GM23338 (cell line): ENCODE measurements around the gene ERRFI1. TPM values are rescaled to one million over a fixed set of nuclear protein-coding genes. Genes with fewer than 3 reads are reported as not detected.

Experiments used
- polyA plus RNA-seq: library from polyadenylated mRNA; unstranded; fragments of >200 nt; fragmentation: Nextera tagmentation; extraction: Ambion mirVana; gene quantifications from 2 replicates; pipeline ENCODE4 v1.2.1, GENCODE V29; 2016
- total RNA-seq: library from RNA; depleted of rRNA; stranded (reverse); fragments of >200 nt; shearing (Covaris generic); gene quantifications from 2 replicates; pipeline ENCODE4 v1.2.3, GENCODE V29; 2014
- TF ChIP-seq, protein P1 (sequence below): fragments of 250-450 bp; sonication (Bioruptor Pico); IDR thresholded peaks from 2 replicates; pipeline ENCODE4 v1.5.0; 2020; ENCODE audit warnings: mild to moderate bottlenecking, moderate library complexity
- TF ChIP-seq, protein P2 (sequence below), 2 experiments: fragments of 200-600 bp in 1 of 2; sonication (generic) in 1 of 2; conservative IDR thresholded peaks; 2 replicates each; pipeline versions ENCODE4 v1.5.1 to v1.6.1; 2016 to 2017; ENCODE audit warnings: antibody characterized with exemption in 2 of 2, low read depth in 2 of 2, mild to moderate bottlenecking in 2 of 2, moderate library complexity in 1 of 2
- TF ChIP-seq, protein P3 (sequence below): IDR thresholded peaks from one replicate; pipeline ENCODE4 v1.6.1; 2018; ENCODE audit warnings: antibody characterized with exemption; ENCODE audit not compliant: unreplicated experiment

Gene ERRFI1
- total and polyA plus RNA-seq, 2 experiments from 2014 or later: 22.9 to 59.8 TPM

DNA sequence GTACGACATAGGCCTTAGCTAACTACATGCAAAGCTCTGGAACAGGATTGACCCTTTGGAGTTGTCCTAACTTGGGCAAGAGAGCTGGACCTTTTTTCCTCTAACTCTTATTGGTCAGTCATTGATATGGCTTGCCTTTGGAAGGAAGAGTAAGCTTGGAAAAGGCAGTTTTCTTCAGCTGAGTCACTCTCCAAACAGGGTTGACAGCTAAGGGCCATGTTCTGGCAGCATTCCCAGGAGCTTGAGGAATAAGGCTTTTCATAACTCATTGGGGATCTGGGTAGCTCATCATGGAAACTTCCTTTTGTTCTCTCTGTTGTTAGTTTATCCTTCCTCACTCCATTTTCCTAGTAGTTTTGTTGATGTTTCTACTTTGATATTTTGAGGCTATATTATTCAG, 14.5 kb upstream of the ERRFI1 start (continued):
- TF ChIP-seq, protein P1, sequence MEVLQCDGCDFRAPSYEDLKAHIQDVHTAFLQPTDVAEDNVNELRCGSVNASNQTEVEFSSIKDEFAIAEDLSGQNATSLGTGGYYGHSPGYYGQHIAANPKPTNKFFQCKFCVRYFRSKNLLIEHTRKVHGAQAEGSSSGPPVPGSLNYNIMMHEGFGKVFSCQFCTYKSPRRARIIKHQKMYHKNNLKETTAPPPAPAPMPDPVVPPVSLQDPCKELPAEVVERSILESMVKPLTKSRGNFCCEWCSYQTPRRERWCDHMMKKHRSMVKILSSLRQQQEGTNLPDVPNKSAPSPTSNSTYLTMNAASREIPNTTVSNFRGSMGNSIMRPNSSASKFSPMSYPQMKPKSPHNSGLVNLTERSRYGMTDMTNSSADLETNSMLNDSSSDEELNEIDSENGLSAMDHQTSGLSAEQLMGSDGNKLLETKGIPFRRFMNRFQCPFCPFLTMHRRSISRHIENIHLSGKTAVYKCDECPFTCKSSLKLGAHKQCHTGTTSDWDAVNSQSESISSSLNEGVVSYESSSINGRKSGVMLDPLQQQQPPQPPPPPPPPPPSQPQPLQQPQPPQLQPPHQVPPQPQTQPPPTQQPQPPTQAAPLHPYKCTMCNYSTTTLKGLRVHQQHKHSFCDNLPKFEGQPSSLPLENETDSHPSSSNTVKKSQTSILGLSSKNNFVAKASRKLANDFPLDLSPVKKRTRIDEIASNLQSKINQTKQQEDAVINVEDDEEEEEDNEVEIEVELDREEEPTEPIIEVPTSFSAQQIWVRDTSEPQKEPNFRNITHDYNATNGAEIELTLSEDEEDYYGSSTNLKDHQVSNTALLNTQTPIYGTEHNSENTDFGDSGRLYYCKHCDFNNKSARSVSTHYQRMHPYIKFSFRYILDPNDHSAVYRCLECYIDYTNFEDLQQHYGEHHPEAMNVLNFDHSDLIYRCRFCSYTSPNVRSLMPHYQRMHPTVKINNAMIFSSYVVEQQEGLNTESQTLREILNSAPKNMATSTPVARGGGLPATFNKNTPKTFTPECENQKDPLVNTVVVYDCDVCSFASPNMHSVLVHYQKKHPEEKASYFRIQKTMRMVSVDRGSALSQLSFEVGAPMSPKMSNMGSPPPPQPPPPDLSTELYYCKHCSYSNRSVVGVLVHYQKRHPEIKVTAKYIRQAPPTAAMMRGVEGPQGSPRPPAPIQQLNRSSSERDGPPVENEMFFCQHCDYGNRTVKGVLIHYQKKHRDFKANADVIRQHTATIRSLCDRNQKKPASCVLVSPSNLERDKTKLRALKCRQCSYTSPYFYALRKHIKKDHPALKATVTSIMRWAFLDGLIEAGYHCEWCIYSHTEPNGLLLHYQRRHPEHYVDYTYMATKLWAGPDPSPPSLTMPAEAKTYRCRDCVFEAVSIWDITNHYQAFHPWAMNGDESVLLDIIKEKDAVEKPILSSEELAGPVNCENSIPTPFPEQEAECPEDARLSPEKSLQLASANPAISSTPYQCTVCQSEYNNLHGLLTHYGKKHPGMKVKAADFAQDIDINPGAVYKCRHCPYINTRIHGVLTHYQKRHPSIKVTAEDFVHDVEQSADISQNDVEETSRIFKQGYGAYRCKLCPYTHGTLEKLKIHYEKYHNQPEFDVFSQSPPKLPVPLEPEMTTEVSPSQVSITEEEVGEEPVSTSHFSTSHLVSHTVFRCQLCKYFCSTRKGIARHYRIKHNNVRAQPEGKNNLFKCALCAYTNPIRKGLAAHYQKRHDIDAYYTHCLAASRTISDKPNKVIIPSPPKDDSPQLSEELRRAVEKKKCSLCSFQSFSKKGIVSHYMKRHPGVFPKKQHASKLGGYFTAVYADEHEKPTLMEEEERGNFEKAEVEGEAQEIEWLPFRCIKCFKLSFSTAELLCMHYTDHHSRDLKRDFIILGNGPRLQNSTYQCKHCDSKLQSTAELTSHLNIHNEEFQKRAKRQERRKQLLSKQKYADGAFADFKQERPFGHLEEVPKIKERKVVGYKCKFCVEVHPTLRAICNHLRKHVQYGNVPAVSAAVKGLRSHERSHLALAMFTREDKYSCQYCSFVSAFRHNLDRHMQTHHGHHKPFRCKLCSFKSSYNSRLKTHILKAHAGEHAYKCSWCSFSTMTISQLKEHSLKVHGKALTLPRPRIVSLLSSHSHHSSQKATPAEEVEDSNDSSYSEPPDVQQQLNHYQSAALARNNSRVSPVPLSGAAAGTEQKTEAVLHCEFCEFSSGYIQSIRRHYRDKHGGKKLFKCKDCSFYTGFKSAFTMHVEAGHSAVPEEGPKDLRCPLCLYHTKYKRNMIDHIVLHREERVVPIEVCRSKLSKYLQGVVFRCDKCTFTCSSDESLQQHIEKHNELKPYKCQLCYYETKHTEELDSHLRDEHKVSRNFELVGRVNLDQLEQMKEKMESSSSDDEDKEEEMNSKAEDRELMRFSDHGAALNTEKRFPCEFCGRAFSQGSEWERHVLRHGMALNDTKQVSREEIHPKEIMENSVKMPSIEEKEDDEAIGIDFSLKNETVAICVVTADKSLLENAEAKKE (CRISPR knock-in tag): no peak
- TF ChIP-seq, protein P2, sequence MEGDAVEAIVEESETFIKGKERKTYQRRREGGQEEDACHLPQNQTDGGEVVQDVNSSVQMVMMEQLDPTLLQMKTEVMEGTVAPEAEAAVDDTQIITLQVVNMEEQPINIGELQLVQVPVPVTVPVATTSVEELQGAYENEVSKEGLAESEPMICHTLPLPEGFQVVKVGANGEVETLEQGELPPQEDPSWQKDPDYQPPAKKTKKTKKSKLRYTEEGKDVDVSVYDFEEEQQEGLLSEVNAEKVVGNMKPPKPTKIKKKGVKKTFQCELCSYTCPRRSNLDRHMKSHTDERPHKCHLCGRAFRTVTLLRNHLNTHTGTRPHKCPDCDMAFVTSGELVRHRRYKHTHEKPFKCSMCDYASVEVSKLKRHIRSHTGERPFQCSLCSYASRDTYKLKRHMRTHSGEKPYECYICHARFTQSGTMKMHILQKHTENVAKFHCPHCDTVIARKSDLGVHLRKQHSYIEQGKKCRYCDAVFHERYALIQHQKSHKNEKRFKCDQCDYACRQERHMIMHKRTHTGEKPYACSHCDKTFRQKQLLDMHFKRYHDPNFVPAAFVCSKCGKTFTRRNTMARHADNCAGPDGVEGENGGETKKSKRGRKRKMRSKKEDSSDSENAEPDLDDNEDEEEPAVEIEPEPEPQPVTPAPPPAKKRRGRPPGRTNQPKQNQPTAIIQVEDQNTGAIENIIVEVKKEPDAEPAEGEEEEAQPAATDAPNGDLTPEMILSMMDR (conservative IDR thresholded peaks at IDR 0.05; ENCODE audit: low read depth in 2 of 2): no peak
- TF ChIP-seq, protein P3, sequence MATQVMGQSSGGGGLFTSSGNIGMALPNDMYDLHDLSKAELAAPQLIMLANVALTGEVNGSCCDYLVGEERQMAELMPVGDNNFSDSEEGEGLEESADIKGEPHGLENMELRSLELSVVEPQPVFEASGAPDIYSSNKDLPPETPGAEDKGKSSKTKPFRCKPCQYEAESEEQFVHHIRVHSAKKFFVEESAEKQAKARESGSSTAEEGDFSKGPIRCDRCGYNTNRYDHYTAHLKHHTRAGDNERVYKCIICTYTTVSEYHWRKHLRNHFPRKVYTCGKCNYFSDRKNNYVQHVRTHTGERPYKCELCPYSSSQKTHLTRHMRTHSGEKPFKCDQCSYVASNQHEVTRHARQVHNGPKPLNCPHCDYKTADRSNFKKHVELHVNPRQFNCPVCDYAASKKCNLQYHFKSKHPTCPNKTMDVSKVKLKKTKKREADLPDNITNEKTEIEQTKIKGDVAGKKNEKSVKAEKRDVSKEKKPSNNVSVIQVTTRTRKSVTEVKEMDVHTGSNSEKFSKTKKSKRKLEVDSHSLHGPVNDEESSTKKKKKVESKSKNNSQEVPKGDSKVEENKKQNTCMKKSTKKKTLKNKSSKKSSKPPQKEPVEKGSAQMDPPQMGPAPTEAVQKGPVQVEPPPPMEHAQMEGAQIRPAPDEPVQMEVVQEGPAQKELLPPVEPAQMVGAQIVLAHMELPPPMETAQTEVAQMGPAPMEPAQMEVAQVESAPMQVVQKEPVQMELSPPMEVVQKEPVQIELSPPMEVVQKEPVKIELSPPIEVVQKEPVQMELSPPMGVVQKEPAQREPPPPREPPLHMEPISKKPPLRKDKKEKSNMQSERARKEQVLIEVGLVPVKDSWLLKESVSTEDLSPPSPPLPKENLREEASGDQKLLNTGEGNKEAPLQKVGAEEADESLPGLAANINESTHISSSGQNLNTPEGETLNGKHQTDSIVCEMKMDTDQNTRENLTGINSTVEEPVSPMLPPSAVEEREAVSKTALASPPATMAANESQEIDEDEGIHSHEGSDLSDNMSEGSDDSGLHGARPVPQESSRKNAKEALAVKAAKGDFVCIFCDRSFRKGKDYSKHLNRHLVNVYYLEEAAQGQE: no peak
